ENCODE results near the gene SELENOT.
"Not testable (repeated sequence)": the region's sequence is repeated elsewhere in the genome, so short reads cannot be mapped to it uniquely, and the experiment has no call there.

GRCh38 chr3:150622955-150623354 lies 19.8 kb downstream of the SELENOT start:
- not testable (repeated sequence) for TF ChIP-seq CTCF, EZH2phosphoT487 (IDR thresholded peaks at IDR 0.05)
